IPS-NIHi7 (cell line): ENCODE data around the gene RBM43.

ENCODE experiments used
- DNase-seq: peaks from one replicate; pipeline ENCODE4 v3.0.0; 2012; ENCODE audit warnings: mixed read lengths; ENCODE audit errors: extremely low spot score

Gene RBM43

GRCh38 chr2:151228847-151229512 lies 32.7 kb downstream of the RBM43 start:
- DNase-seq, result no peak

GRCh38 chr2:151217343-151217742 lies 44.3 kb downstream of the RBM43 start:
- no peak for DNase-seq

- DNase-seq, result no peak
Measured at GRCh38 chr2:151207100-151207499, 54.6 kb downstream of the RBM43 start.

- no peak for DNase-seq
Measured at GRCh38 chr2:151206446-151206968, 55.2 kb downstream of the RBM43 start.

GRCh38 chr2:151205571-151205970 lies 56.1 kb downstream of the RBM43 start:
- DNase-seq, result no peak

GRCh38 chr2:151204756-151205155 lies 56.9 kb downstream of the RBM43 start:
- no peak for DNase-seq

DNA sequence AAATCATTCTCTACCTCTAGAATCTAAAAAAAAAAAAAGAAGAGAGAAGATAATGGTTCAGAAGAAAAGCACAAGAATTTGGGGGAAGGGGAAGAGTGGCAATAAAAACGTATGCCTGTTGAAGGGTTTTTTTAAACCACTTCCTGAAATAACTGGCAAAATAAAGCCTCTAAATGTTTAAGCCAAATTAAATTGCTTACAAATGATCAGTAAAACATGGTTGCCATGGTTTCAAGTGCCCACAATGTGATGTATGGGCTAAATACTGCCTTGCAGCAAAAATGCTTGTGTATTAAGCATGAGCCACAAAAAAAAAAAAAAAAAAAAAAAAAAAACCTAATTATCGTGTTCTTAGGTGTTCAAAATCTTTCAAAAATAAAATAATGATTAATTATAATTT lies 60.8 kb downstream of the RBM43 start:
- DNase-seq, result no peak

GRCh38 chr2:151200277-151200676 lies 61.4 kb downstream of the RBM43 start:
- DNase-seq, result no peak

DNA sequence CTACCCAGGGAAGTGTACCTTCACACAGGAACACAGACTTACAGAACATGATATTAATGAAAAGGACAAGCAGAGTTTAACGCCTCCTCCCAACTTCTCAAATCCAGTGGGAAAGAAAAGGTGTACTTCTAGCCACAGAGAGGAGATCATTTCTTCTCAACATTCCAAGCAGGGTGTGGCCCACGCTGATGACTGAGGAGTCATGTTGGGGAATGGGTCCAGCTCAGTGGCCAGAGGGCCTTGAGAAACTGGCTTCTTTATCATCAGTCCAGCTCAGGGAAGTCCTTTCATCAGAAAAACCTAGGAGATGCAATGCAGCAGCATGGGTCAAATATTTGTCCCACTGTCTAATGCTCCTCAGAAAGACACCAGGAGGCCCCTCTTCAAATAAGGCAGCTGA lies 63.0 kb downstream of the RBM43 start:
- no peak for DNase-seq
